Activated CD4-positive, alpha-beta memory T cell treated with anti-CD3 and anti-CD28 coated beads, Interleukin-2, amount 10 ng/mL, durations not matched to agents 7 days and 5 days (primary cell): Measurements from ENCODE around the gene TEDC2. TPM values are rescaled to one million over a fixed set of nuclear protein-coding genes. Genes with fewer than 3 reads are reported as not detected.
A peak's percentile ranks its signal among the peaks of the same experiment; 100 is the strongest.

Source experiments
- CTCF ChIA-PET: fragments of 350-600 bp; sonication (Branson Sonifier 250); formaldehyde crosslinking; loops from one replicate; lab custom pipeline; 2021; ENCODE audit warnings: antibody characterized with exemption, inconsistent platforms; lab: Charles Lee
- POLR2A ChIA-PET: fragments of 350-600 bp; sonication (Branson Sonifier 250); formaldehyde crosslinking; loops from one replicate; lab custom pipeline; 2021; ENCODE audit warnings: antibody characterized with exemption; lab: Charles Lee
- DNase-seq: peaks from one replicate; pipeline ENCODE4 v3.0.0-alpha.2; 2020
- H3K27ac Mint-ChIP-seq: one replicate; pipeline ENCODE4 v1.8.0; 2021; ENCODE audit warnings: mild to moderate bottlenecking, mixed read lengths
- H3K27me3 Mint-ChIP-seq: one replicate; pipeline ENCODE4 v1.8.0; 2021; ENCODE audit warnings: mixed read lengths
- H3K36me3 Mint-ChIP-seq: one replicate; pipeline ENCODE4 v1.8.0; 2021; ENCODE audit warnings: low read depth, mixed read lengths
- H3K4me1 Mint-ChIP-seq: one replicate; pipeline ENCODE4 v1.8.0; 2021; ENCODE audit warnings: mixed read lengths
- H3K4me3 Mint-ChIP-seq: one replicate; pipeline ENCODE4 v1.8.0; 2021; ENCODE audit warnings: mild to moderate bottlenecking, mixed read lengths
- H3K9me3 Mint-ChIP-seq: one replicate; pipeline ENCODE4 v1.8.0; 2021; ENCODE audit warnings: mixed read lengths
- total RNA-seq, 2 experiments: library from RNA; stranded (reverse); gene quantifications; one replicate each; pipeline ENCODE4 v1.2.3, GENCODE V29; 2021

TEDC2 gene
- total RNA-seq, 2 experiments from 2014 or later = 12.5 to 13.9 TPM

- Mint-ChIP-seq H3K9me3 (no peaks in the 10 kb centered on the region), H3K27me3 (no peaks in the 10 kb centered on the region), H3K4me1 (peaks cover 18% of the 10 kb centered on the region), H3K27ac (no peak overlapping the region), H3K4me3 (peak overlapping the region; percentile 52), H3K36me3 (peaks cover 19% of the 10 kb centered on the region)
- DNase-seq = no peak
- CTCF ChIA-PET = interaction anchor here (1.1 to 1.6 kb wide), 7 partner anchors 10 to 209 kb away, joined by 3 to 6 read pairs (median 4); partner anchors contain the start of genes ABCA3, AMDHD2 and ECI1
- POLR2A ChIA-PET = interaction anchor here (1.0 to 3.1 kb wide), 10 partner anchors 9 to 209 kb away, joined by 3 to 27 read pairs (median 6); partner anchors contain the start of genes CCNF, ECI1, NTN3 and TBC1D24
Observed at GRCh38 chr16:2460391-2460713, 443 bp downstream of the TEDC2 start.

- H3K36me3 Mint-ChIP-seq = peaks cover 17% of the 10 kb centered on the region
- ChIA-PET CTCF (interaction anchor here (1.2 to 1.6 kb wide), 3 partner anchors 9 to 209 kb away, joined by 3 to 4 read pairs (median 3); partner anchors contain the start of genes ABCA3 and ECI1), POLR2A (interaction anchor here (1.2 to 3.1 kb wide), 8 partner anchors 8 to 210 kb away, joined by 4 to 27 read pairs (median 6); partner anchors contain the start of genes CCNF, ECI1, NTN3 and TBC1D24)
- peaks cover 18% of the 10 kb centered on the region for H3K4me1 Mint-ChIP-seq
- no peaks in the 10 kb centered on the region for H3K27me3 Mint-ChIP-seq
- no peak for DNase-seq
- no peaks in the 10 kb centered on the region for H3K9me3 Mint-ChIP-seq
- no peak overlapping the region for H3K4me3 Mint-ChIP-seq
- no peak overlapping the region for H3K27ac Mint-ChIP-seq
Observed at GRCh38 chr16:2460916-2461315, 1.0 kb downstream of the TEDC2 start.

GRCh38 chr16:2462031-2462866 is 2.3 kb downstream of the TEDC2 start:
- ChIA-PET POLR2A (interaction anchor here (1.3 kb wide), 1 partner anchor 8 kb away, joined by 4 read pairs; the partner anchor contains the start of gene NTN3), CTCF (no interaction called here)
- DNase-seq = no peak
- Mint-ChIP-seq H3K4me3 (no peak overlapping the region), H3K9me3 (no peaks in the 10 kb centered on the region), H3K27me3 (peaks cover 2% of the 10 kb centered on the region), H3K36me3 (peaks cover 5% of the 10 kb centered on the region), H3K4me1 (peaks cover 18% of the 10 kb centered on the region), H3K27ac (no peak overlapping the region)

- no peak overlapping the region for H3K4me3 Mint-ChIP-seq
- H3K27me3 Mint-ChIP-seq = peaks cover 15% of the 10 kb centered on the region
- POLR2A ChIA-PET = no interaction called here
- no peak for DNase-seq
- peaks cover 13% of the 10 kb centered on the region for H3K4me1 Mint-ChIP-seq
- CTCF ChIA-PET = no interaction called here
- no peaks in the 10 kb centered on the region for H3K36me3 Mint-ChIP-seq
- no peak overlapping the region for H3K27ac Mint-ChIP-seq
- H3K9me3 Mint-ChIP-seq = no peaks in the 10 kb centered on the region
Observed at GRCh38 chr16:2464333-2464732, 4.4 kb downstream of the TEDC2 start.

GRCh38 chr16:2465653-2466415 is 5.9 kb downstream of the TEDC2 start:
- POLR2A ChIA-PET = no interaction called here
- H3K9me3 Mint-ChIP-seq = no peaks in the 10 kb centered on the region
- H3K4me3 Mint-ChIP-seq = no peak overlapping the region
- CTCF ChIA-PET = no interaction called here
- no peak overlapping the region for H3K27ac Mint-ChIP-seq
- peaks cover 29% of the 10 kb centered on the region for H3K27me3 Mint-ChIP-seq
- H3K36me3 Mint-ChIP-seq = no peaks in the 10 kb centered on the region
- peaks cover 4% of the 10 kb centered on the region for H3K4me1 Mint-ChIP-seq
- no peak for DNase-seq

GRCh38 chr16:2466667-2467527 is 7.0 kb downstream of the TEDC2 start:
- Mint-ChIP-seq H3K4me3 (no peak overlapping the region), H3K9me3 (no peaks in the 10 kb centered on the region), H3K36me3 (no peaks in the 10 kb centered on the region), H3K4me1 (peaks cover 4% of the 10 kb centered on the region), H3K27me3 (peaks cover 31% of the 10 kb centered on the region), H3K27ac (no peak overlapping the region)
- POLR2A ChIA-PET = interaction anchor here (0.8 to 4.2 kb wide), 2 partner anchors 8 to 216 kb away, joined by 3 to 27 read pairs; partner anchors contain the start of gene TEDC2
- CTCF ChIA-PET = no interaction called here
- no peak for DNase-seq

- no peaks in the 10 kb centered on the region for H3K9me3 Mint-ChIP-seq
- H3K27ac Mint-ChIP-seq = no peak overlapping the region
- no peaks in the 10 kb centered on the region for H3K36me3 Mint-ChIP-seq
- DNase-seq = no peak
- peaks cover 36% of the 10 kb centered on the region for H3K27me3 Mint-ChIP-seq
- H3K4me3 Mint-ChIP-seq = no peak overlapping the region
- CTCF ChIA-PET = no interaction called here
- POLR2A ChIA-PET = interaction anchor here (0.8 to 4.2 kb wide), 3 partner anchors 8 to 217 kb away, joined by 3 to 27 read pairs (median 3); partner anchors contain the start of gene TEDC2
- peaks cover 4% of the 10 kb centered on the region for H3K4me1 Mint-ChIP-seq
Observed at GRCh38 chr16:2467528-2468232, 7.8 kb downstream of the TEDC2 start.

- peaks cover 42% of the 10 kb centered on the region for H3K27me3 Mint-ChIP-seq
- ChIA-PET CTCF (no interaction called here), POLR2A (interaction anchor here (1.0 to 4.2 kb wide), 2 partner anchors 9 to 12 kb away, joined by 3 to 27 read pairs; partner anchors contain the start of gene TEDC2)
- H3K9me3 Mint-ChIP-seq = no peaks in the 10 kb centered on the region
- H3K4me1 Mint-ChIP-seq = peaks cover 10% of the 10 kb centered on the region
- H3K4me3 Mint-ChIP-seq = no peak overlapping the region
- H3K36me3 Mint-ChIP-seq = no peaks in the 10 kb centered on the region
- no peak for DNase-seq
- no peak overlapping the region for H3K27ac Mint-ChIP-seq
Observed at GRCh38 chr16:2468233-2468724, 8.4 kb downstream of the TEDC2 start.

- Mint-ChIP-seq H3K4me3 (no peak overlapping the region), H3K9me3 (no peaks in the 10 kb centered on the region), H3K27ac (no peak overlapping the region), H3K4me1 (peaks cover 12% of the 10 kb centered on the region), H3K36me3 (no peaks in the 10 kb centered on the region), H3K27me3 (peaks cover 44% of the 10 kb centered on the region)
- ChIA-PET POLR2A (interaction anchor here (1.0 to 4.2 kb wide), 2 partner anchors 10 to 12 kb away, joined by 3 to 27 read pairs; partner anchors contain the start of gene TEDC2), CTCF (no interaction called here)
- no peak for DNase-seq
Observed at GRCh38 chr16:2468725-2469398, 9.0 kb downstream of the TEDC2 start.

- Mint-ChIP-seq H3K27ac (no peak overlapping the region), H3K36me3 (no peaks in the 10 kb centered on the region), H3K27me3 (peaks cover 44% of the 10 kb centered on the region), H3K4me1 (peaks cover 12% of the 10 kb centered on the region), H3K4me3 (no peak overlapping the region), H3K9me3 (no peaks in the 10 kb centered on the region)
- CTCF ChIA-PET = interaction anchor here (1.1 kb wide), 1 partner anchor 9 kb away, joined by 3 read pairs; the partner anchor contains the start of gene TEDC2
- POLR2A ChIA-PET = interaction anchor here (1.0 to 4.2 kb wide), 3 partner anchors 7 to 40 kb away, joined by 3 to 27 read pairs (median 4); partner anchors contain the start of genes CCNF and TEDC2
- DNase-seq = no peak
Observed at GRCh38 chr16:2469399-2470233, 9.7 kb downstream of the TEDC2 start.
